GM19351 (cell line): ENCODE results near the gene DCUN1D2.
"Not testable (repeated sequence)": the region's sequence is repeated elsewhere in the genome, so short reads cannot be mapped to it uniquely, and the experiment has no call there.

Experiments
- ATAC-seq: cut with Tn5 transposase; IDR thresholded peaks from one replicate; pipeline ENCODE4 v1.9.1; 2021; ENCODE audit warnings: mild to moderate bottlenecking, moderate library complexity; ENCODE audit not compliant: unreplicated experiment

DCUN1D2 gene

DNA sequence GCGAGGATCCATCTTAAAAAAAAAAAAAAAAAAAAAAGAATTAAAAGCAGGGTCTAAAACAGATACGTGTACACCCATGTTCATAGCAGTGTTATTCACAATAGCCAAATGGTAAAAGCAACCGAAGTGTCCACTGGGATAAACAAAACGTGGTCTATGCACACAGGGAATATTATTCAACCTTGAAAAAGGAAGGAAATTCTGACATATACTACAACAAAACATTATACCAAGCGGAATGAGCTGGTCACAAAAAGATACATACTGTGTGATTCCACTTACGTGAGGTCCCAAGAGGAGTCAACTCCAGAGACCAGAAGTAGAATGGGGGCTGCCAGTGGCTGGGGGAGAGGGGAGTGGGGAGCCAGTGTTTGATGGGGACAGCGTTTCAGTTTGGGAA, 22.5 kb downstream of the DCUN1D2 start:
- ATAC-seq = no peak

DNA sequence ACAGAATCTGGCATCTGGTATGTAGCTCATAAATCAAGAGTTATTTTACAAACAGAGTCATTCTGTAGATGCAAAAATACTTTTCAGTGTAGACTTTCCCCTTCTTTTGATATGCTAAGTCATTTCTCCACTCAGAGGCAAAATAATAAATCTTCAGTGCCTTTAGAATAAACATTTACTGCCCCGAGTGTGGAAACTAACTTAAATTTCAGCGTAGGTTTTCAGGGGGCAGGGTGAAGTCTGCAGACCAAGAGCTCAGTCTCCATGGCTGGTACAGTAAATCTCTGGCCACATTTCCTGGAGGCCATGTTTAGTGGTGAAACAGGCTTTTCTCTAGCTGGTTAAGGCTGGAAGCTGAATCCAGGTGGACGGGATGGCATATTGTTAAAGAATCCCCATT, 24.1 kb downstream of the DCUN1D2 start:
- ATAC-seq = no peak

DNA sequence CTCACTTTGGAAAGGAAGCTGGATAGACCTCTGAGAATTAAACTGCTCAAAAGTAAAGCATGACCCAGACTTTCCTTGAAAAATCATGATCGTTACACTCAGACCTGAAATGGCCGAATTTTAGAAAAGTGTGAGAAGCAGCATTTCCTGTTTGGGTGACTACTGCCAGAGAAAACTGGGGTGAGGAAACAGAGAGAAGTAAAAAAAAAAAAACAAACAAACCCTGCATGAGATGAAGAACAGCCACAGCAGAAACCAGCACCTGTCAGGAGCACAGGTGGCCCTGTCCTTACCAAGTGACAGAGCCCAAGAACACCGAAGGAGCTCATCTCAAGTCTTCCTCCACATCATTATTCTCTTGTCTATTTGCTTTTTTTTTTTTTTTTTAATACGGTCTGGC, 25.2 kb downstream of the DCUN1D2 start:
- no peak for ATAC-seq

DNA sequence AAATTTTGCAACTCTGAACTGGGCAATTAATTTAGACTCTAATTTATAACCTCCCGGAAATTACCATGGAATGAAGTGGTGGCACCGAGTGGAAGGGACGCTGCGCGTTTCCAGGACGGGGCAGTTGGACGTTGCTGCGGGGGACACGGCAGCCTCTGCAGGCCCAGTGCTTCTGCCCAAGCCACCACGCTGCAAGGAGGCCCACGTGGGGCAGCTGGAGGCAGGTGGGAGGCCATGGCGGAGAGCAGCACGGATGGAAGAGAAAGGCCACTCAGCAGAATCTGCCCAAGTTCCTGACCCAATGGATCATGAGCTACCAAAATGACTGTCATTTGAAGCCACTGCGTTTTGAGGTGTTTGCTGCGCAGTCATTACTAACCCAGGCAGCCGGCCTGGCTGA, 26.0 kb downstream of the DCUN1D2 start:
- no peak for ATAC-seq

DNA sequence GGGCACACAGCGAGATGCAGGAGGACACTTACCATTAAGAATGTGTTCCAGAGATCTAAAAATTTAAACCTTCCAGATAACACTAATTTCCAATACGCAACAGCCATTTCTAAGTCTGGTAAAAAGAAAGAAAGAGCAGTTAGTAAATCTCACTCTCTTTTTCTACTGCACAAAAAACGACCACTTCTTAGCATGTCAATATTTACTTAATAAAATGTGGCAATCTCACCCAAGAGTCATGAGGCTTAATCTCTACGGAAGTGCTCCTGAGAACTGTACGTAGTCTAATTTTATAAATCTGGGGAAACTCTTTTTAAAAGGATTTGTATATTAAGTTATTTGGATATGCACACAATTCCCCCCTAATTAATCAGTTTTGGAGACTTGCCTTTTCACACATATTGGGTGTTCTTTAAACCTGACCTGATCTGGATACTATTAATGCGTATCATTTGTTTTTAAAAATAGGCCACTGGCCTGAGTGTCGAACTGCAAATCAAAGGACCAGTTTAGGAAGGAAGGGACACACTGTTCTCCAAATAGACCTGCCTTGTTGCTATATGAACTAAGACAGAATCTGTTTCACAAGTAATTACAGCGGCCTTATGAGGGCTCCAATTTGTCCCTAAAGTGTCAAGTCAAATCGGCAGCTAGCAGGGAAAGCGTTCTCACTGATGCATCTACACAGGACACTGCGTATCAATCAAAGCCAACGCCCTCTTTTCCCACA, 29.3 kb downstream of the DCUN1D2 start:
- ATAC-seq = no peak

DNA sequence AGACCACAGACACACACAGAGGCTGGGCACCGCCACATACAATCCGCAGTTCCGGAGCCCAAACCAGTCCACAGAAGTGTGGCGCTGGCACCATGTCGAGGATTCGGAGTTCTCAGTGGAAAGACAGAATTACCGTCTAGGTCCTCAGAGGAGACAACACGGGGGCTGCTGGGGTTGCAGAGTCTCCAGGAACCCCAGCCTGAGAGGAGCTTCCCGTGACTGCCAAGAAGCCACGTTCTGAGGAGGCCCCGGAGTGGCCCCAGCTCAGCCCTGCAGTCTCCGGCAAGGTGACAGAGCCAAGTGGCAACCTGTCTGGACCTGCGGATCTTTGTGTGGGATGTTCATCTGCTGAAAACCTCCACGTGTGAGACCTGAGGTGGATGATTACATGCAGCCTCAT, 29.9 kb downstream of the DCUN1D2 start:
- no peak for ATAC-seq

DNA sequence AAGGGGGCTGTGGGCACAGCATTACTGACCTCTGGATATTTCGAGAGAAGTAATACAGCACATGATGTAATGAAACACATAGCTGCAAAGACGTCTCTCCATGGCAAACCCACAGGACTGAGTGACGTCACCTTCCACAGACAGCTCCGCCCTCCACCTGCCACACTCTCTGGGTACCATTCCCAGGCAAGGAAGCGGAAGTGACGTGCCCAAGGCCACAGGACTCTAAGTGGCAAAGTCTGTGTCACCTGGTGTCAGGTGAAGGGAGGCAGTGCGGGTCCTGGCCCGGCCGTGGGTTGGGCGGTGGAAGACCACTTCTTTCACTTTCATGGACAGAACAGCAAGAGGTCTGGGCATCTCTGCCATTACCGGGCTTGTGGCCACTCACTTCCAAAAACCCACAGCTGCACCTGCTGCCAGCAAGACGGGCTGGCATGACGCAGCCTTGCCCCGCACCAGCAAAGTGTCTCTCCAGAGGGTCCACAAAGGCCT, 30.4 kb downstream of the DCUN1D2 start:
- no peak for ATAC-seq

DNA sequence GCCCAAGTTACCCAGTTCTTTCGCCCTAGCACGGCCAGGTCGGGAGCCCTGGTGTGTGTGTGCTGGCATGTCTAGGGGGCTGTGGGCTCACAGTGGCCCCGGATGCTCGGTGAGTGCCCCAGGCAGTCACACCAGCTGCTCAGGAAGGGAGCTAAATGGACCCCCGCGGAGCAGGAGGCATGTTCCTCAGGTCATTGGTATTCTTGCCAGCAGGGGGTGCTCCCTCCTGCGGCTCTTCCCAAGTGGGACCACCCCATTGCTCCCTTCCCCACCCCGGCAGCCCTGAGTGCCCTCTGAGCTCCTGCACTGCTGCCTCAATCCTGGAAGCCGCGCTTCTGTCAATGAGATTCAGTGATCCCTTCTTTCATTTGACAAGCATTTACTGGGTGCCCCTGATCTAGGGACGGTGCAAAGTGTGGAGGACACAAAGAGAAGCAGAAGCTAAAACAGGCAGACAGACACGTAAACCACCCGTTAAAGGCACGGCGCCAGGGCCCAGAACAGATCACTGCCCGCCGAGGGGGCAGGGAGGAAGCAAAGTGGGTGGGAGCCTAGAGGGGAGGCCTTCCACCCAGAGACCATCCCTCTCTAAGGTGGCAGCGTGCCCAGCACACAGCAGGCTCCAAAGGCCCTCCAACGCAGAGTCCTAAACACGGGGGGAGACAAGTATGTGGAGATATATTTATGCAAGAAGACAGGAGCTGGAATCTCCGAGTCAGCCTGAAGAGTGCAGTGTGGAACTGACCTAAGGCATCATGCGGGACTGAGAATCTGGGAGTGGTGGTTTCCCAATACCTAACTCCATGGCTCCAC, 32.1 kb downstream of the DCUN1D2 start:
- ATAC-seq = no peak

DNA sequence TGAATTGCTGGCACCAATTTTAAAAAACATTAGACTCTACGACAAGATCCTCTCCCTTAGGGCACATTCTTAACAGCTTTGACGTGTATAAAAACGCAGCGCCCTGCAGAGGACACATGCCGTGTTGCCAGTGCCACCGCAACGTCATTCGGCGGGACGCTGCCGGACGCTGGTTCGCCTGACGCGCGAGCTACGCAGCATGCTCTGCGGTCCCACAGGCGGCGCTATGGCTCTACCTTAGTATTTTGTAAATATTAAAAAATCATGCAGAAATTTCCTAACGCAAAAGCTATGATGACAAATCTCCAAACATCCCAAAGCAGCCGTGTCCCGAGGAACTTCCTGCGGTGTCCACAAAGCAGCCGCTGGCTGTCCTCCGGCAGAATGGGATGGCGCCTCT, 33.0 kb downstream of the DCUN1D2 start:
- ATAC-seq = no peak

DNA sequence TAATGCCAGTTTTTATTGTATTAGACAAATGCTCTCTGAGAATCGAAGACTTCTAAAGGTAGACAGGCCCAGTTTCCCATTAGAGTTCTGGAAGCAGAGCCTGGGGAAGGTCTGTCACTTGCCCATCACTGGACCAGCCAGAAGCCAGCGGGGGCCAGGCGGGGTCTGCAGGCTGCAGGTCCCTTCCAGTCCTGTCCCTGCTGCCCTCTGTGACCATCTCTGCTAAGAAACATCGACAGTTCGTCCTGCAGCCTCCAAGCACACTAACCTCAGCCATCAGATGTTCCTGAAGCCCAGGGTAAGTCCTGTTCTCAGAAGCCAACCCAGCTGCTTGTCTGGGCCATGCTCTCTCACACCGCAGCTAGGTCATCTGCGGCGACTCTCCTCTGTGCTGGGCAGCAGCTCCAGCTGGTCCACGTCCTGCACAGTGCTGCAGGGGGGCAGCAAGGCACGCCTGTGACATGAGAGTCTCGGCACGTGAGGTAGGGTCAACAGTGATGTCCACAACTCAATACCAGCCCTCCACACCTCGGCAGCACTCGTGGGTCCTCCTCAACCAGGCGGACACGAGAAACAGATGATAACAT, 34.3 kb downstream of the DCUN1D2 start:
- no peak for ATAC-seq

DNA sequence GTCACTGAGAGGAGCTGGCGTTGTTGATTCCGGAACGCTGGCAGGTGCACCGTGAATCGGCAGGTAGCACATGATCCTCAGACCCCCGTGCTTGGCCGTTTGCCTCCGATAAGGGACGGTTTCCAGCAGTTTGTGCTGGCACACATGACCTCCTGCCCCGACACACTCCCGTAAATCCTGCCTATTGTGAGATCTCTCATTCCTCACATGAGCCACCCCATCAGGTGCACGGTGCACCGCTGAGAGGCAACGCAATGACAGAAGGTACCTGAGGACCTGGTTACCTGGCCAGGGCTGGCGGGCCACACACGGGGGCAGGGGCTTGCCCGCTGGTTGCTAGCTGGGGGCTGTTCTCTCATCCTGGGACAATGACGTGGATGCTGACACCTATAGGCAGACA, 35.1 kb downstream of the DCUN1D2 start:
- ATAC-seq = no peak

DNA sequence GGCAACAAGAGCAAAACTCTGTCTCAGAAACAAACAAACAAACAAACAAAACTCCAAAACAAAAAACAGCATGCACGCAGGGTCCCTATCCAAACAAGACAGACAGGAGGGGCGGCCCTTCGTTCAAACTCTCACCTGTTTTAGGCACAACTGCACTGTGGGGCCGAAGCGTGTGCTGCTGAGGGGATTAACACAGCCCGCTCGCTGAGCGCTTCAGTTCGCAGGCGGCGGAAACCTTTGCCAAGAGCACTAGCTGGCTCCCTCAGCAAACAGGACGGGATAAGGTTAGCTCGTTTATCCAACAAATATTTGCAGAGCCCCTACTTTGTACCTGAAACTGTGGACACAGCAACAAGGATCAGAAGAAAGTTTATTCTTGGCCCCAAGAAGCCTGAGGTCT, 35.6 kb downstream of the DCUN1D2 start:
- ATAC-seq = no peak

DNA sequence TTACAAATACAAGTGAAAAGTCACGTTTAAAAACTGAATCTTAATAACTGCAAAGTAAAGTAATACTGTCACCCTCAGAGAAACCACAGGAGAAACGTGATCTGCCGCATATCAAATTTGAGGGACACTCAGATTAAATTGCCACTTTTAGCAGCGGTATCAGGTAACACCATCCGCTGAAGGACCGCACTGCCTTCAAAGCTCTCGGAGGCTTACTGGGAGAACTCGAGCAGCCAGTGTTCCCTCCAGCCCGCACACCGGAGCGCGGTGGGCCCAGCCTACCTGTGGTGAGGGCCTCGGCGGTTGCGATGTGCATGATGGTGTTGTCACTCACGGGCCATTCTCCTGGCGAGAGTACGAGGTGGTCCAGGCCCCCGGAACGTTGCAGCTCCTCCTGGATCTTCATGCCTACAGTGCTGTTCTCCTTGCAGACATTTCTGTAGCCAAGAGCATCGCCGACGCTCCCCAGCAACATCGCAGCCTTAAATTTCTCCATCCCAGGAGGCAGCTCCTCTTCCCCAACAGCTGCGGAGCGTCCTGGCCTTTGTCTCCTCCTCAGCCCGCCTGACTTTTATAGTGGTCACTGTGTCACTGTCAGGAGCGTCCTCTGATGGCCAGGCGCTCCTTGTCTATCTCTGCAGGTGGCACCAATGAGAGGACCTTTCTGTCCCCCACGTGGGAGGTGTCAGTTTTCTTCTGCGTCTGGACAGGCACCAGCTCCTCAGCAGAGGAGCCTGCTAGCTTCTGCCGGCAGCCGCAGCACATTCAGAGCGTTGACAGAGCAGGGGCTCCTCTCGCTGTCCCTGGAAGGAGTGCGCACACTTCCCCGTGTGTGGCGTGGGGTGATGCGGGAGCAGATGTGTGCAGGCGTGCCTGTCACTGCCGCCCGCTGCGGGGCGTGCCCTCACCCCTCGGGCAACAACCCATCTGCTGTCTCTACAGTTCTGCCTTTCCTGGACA, 37.3 kb downstream of the DCUN1D2 start, which contains the start of gene ADPRHL1:
Gene ADPRHL1, minus strand, starts transcription at position 547 of the 960 bp plus-strand sequence. Its CDS starts 51 bp downstream, at position 496.
- no peak for ATAC-seq

DNA sequence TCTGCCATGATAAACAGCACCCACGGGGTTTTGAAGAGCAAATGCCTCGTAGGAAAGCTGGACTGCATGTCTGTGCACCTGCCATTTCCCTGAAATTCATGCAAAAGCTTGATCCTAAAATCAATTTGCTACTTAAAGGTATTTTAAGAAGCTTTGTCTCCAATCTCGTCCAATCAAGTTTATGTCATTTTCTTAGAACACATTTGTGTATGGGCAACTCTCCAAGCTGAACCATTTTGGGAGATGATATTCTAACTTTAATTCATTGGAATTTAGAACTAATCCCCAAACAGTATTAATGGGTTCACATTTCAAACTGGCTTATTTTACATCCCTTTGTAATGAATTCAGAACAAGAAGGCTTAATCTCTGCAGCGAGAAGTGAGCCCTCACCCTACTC, 38.0 kb downstream of the DCUN1D2 start:
- ATAC-seq = no peak

DNA sequence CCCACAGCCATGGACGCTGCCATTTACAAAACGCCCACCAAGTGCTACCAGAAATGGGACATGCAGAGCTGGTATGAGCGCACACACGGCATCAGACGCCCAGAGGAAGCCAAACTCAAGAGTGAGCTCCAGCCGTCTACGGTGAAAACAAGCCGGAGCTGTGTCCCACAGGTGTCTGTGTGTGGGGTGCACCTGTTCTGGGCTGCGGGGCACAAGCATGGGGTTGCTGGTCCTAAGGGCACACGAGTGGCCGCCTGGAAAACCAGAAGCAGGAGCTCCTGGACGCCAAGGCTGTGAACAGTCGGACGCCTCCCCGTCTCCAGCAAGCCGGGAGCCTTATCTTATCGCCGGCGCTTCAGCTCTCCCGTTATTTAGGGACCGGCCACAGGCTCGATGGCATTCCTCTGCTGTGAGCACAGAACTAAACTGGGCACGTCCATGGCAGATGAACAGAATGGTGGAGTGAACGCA, 38.5 kb downstream of the DCUN1D2 start:
- no peak for ATAC-seq

DNA sequence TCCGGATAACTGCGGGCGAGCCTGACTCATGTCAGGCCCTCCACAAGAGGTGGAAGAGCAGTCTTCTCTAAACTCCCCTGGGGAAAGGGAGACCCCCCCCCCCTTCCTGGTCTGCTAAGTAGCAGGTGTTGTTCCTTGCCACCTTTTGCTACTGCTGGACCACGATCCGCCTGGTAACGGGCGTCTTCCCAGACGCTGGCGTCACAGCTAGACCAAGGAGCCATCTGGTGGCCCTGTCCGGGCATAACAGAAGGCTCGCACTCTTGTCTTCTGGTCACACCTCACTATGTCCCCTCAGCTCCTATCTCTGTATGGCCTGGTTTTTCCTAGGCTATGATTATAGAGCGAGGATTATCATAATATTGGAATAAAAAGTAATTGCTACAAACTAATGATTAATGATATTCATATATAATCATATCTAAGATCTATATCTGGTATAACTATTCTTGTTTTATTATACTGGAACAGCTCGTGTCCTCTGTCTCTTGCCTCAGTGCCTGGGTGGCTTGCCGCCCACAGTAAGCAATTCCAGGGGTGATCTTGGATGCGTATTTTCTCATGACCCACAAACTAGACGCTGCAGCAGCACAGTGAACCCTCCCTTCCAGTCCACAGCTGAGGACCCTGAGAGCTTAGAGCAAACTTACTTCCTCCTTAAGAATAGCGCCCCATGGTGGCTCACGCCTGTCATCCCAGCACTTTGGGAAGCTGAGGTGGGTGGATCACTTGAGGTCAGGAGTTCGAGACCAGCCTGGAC, 39.5 kb downstream of the DCUN1D2 start:
- ATAC-seq = not testable (repeated sequence)

DNA sequence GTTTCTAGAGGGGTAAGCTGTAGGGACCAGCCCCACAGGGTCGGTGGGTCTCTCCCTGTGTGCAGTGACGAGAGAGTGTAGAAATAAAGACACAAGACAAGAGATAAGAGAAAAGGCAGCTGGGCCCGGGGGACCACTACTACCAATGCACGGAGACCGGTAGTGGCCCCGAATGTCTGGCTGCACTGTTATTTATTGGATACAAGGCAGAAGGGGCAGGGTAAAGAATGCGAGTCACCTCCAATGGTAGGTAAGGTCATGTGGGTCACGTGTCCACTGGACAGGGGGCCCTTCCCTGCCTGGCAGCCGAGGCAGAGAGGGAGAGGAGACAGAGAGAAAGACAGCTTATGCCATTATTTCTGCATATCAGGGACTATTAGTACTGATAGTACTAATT, 40.2 kb downstream of the DCUN1D2 start:
- ATAC-seq = not testable (repeated sequence)

DNA sequence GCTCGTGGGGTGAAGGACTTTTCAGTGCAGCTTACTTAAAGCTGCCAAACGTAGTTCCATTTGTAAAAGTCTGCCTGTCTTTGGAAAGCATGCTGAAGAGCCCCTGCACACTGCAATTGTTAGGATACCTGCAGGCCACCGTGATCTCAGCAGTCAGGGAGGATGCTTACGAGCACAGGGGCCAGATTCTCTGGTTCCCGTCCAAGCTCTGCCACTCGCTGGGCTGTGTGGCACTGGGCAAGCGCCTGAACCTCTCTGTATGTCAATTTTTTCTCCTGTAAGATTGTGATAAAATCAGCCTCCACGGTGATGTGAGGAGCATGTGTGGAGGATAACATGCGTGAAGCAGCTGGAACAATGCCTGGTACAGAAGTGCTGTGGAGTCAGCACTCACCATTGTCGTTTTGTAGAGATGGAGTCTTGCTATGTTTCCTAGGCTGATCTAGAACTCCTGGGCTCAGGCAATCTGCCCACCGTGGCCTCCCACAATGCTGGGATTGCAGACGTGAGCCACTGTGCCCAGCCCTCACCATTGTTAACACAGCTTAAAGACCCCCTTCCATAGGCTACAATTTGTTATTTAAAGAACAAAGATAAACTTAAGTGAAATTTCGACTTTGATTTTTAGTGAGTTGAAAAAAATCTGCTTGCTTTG, 40.7 kb downstream of the DCUN1D2 start:
- no peak for ATAC-seq
